ENCODE measurements around the gene USP15.
"Not testable (repeated sequence)": the region's sequence is repeated elsewhere in the genome, so short reads cannot be mapped to it uniquely, and the experiment has no call there.

Gene USP15

DNA sequence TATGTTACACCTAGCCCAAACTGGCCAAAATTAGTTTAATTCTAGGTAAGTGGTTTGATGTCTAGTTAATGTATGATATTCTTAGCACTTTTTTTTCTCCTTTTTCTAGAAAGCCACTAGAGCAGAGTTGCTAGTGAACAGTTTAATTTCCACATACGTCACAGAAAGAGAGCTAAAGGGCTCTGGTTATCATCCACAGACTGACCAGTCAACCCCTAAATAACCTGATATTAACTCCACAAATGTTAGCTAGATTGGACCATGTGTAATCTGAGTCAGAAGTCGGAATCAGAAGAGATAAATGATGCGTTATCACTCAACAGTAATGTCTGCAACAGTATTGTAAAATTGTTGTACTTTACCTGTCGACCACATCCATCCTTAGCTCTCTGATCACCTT, 74.9 kb downstream of the USP15 start:
- no peak for DNase-seq

DNA sequence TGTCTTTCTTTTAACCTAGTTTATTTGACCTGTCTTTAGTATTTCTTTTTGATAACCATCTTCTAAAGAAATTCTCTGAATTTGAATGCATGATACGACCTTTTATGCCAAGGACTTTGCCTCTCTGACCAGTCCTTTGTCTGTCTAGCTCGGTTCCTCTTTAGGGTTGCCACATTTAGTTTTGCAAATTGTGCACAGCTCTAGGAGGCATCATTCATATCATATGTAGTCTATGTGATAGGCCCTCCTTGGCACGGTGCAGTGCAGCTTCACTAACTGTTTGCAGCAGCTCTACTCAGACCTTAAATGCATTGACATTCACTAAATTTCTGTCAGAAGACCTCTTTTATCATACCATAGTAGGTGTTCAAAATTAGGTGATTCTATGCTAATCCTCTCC, 75.6 kb downstream of the USP15 start:
- DNase-seq: no peak

DNA sequence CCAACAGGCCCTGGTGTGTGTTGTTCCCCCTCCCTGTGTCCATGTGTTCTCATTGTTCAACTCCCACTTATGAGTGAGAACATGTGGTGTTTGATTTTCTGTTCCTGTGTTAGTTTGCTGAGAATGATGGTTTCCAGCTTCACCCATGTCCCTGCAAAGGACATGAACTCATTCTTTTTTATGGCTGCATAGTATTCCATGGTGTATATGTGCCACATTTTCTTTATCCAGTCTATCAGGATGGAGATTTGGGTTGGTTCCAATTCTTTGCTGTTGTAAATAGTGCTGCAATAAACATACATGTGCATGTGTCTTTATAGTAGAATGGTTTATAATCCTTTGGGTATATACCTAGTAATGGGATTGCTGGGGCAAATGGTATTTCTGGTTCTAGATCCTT, 77.4 kb downstream of the USP15 start:
- not testable (repeated sequence) for DNase-seq

DNA sequence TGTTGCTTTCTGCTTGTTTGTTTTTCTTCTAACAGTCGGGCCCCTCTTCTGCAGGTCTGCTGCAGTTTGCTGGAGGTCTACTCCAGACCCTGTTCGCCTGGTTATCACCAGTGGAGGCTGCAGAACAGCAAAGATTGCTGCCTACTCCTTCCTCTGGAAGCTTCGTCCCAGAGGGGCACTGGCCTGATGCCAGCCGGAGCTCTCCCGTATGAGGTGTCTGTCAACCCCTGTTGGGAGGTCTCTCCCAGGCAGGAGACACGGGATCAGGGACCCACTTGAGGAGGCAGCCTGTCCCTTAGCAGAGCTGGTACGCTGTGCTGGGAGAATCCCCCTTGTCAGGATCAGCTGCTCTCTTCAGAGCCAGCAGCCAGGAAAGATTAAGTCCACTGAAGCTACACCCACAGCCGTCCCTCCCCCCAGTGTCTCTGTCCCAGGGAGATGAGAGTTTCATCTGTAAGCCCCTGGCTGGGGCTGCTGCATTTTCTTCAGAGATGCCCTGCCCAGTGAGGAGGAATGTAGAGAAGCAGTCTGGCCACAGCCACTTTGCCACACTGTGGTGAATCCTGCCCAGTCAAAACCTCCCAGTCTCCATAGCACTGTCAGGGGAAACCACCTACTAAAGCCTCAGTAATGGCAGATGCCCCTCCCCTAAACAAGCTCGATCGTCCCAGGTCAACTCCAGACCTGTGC, 82.6 kb downstream of the USP15 start:
- not testable (repeated sequence) for DNase-seq

DNA sequence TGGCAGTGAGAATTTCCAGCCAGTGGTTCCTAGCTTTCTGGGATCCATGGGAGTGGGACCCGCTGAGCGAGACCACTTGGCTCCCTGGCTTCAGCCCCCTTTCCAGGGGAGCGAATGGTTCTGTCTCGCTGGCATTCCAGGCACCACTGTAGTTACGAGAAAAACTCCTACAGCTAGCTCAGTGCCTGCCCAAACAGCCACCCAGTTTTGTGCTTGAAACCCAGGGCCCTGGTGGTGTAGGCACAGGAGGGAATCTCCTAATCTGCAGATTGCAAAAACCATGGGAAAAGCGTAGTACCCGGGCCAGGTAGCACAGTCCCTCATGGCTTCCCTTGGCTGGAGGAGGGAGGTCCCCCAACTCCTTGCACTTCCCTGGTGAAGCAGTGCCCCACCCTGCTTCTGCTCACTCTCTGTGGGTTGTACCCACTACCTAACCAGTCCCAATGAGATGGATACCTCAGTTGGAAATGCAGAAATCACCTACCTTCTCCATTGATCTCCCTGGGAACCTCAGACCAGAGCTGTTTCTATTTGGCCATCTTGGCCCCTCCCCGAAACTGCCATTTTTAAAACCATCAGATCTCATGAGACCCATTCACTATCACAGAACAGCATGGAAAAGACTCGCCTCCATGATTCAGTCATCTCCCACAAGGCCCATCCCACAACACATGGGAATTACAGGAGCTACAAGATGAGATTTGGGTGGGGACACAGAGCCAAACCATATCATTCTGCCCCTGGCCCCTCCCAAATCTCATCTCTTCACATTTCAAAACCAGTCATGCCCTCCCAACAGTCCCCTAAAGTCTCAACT, 83.3 kb downstream of the USP15 start:
- DNase-seq: not testable (repeated sequence)

DNA sequence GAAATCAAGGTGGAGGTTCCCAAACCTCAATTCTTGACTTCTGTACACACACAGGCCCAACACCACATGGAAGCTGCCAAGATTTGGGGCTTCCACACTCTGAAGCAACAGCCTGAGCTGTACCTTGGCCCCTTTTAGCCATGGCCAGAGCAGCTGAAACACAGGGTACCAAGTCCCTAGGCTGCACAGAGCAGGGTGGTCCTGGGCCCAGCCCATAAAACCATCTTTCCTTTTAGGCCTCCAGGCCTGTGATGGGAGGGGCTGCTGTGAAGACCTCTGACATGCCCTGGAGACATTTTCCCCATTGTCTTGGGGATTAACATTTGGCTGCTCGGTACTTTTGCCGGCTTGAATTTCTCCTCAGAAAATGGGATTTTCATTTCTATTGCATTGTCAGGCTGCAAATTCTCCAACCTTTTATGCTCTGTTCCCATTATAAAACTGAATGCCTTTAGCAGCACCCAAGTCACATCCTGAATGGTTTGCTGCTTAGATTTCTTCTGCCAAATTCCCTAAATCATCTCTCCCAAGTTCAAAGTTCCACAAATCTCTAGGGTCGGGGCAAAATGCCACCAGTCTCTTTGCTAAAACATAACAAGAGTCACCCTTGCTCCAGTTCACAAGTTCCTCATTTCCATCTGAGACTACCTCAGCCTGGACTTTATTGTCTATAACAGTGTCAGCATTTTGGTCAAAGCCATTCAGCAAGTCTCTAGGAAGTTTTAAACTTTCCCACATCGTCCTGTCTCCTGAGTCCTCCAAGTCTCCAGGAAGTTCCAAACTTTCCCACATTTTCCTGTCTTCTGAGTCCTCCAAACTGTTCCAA, 84.7 kb downstream of the USP15 start:
- not testable (repeated sequence) for DNase-seq

DNA sequence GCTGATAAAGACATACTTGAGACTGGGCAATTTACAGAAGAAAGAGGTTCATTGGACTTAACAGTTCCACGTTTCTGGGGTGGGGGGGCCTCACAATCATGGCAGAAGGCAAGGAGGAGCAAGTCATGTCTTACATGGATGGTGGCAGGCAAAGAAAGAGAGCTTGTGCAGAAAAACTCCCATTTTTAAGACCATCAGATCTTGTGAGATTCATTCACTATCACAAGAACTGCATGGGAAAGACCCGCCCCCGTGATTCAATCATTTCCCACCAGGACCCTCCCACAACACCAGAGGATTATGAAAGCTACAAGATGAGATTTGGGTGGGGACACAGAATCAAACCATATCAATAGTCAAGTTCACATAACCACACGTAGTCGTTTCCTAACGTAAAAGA, 85.5 kb downstream of the USP15 start:
- no peak for DNase-seq

DNA sequence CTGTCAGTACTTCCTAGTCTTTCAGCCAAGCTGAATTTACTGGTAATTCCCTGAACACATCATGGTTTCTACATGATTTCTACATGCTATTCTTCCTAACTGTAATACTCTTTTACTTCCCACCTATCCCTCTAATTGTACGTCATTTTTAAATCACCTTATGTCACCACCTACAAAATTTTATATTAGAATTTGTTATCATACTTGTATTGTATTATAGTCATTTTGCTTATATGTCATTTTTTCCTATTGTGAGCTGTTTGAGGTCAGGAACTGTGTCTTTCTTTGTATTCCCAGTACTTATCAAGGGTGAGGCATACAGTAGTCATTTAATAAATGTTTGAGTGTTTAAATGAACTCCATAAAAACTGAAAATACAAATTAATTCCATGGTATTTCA, 86.6 kb downstream of the USP15 start:
- DNase-seq: no peak

DNA sequence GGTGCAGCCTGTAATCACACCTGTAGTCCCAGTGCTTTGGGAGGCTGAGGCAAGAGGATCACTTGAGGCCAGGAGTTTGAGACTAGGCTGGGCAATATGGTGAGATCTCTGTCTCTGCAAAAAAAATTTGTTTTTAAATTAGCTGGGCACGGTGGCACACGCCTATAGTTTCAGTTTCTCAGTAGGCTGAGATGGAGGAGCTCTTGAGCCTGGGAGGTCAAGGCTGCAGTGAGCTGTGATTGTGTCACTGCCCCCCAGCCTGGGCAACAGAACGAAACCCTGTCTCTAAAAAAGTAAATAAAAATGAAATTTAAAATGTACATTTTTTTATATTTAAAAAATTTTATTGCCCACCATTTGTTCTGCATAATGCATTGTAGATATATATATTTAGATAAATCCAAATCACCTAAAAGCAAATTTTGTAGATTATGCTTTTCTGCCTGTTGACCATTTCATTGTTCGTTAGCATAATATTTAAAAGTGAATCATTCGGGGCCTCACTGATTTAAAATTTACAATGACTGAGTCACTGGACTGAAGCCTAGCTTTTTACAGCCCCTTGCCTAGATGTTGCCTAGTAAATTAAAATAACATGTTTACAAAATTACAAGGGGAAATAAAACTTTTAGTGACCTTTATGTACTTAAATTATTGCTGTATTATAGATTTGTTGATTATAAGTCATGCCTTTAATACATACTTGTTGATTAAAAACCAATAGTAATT, 87.9 kb downstream of the USP15 start:
- DNase-seq: no peak

DNA sequence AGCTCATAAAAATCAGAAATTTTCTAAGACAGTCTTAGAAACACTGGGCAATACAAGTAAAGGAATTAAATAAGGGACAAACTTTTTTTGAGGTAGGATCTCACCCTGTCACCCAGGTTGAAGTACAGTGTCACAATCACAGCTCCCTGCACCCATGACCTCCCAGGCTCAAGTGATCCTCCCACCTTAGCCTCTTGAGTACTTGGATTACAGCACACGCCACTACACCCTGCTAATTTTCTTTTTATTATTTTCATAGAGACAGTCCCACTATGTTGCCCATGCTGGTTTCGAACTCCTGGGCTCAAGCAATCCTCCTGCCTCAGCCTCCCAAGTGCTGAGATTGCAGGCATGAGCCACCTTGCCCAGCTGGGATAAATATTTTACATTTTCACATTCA, 90.3 kb downstream of the USP15 start:
- DNase-seq: no peak

DNA sequence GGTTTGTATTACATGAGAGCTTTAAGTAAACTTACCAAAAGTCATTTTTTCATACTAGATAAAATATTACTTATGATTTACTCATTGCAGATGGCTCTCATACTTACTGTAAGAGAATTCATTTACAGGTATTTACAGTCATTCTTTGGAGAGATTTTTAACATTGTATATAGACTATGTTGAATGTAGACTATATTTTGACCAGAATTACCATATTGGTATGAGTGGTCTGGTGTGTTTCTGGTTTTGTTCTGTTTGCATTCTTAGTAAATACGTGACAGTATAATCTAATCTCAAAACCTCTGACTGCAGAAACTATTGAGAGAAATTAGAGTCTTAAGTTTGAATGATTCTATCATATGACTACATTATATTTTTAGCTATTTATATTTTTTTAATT, 91.1 kb downstream of the USP15 start:
- no peak for DNase-seq

DNA sequence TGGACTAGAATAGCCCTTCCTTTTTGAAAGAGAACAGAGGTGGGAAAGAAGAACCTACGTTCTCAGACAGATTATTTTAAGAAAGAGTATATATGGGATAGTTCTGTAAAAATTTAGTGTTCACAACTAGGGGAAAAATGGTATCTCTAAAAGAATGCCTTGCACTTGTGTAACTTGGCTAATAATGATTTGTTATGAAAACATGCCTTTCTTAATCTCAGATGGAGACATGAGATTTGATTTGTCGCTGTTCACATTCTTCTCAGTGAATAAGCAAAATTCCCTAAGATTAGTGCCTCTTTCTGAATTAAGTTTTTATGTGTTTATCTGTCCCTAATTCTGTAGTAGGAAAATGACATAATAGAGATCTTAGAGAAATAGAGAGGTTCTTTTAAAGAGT, 100.8 kb downstream of the USP15 start:
- no peak for DNase-seq

DNA sequence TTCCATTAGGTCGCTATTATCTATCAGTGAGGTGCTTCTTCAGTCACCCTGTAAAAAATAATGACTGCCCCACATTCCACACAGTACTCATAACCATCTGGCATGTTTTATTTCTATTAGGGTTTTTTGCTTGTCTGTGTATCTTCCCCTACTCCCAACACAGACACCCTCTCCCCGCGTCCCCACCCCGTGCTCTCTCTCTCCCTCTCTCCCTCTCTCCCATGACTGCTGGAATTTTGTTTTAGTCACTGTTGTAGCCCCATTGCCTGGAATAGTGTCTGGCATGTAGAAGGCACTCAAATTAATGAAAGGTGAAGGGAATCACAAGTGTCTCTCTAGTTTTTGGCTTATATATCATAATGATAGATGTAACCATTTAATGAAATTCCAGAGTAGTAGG, 103.3 kb downstream of the USP15 start:
- DNase-seq: no peak

DNA sequence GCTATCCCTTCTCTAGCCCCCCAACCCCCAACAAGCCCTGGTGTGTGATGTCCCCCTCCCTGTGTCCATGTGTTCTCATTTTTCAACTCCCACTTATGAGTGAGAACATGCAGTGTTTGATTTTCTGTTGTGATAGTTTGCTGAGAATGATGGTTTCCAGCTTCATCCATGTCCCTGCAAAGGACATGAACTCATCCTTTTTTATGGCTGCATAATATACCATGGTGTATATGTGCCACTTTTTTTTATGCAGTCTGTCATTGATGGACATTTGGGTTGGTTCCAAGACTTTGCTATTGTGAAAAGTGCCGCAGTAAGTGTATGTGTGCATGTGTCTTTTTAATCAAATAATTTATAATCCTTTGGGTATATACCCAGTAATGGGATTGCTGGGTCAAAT, 104.5 kb downstream of the USP15 start:
- DNase-seq: not testable (repeated sequence)

DNA sequence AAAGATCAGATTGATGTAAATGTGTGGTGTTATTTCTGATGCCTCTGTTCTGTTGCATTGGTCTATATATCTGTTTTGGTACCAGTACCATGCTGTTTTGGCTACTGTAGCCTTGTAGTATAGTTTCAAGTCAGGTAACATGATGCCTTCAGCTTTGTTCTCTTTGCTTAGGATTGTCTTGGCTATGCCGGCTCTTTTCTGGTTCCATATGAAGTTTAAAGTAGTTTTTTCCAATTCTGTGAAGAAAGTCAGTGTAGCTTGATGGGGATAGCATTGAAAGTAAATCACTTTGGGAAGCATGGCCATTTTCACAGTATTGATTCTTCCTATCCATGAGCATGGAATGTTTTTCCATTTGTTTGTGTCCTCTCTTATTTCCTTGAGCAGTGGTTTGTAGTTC, 105.6 kb downstream of the USP15 start:
- DNase-seq: not testable (repeated sequence)

DNA sequence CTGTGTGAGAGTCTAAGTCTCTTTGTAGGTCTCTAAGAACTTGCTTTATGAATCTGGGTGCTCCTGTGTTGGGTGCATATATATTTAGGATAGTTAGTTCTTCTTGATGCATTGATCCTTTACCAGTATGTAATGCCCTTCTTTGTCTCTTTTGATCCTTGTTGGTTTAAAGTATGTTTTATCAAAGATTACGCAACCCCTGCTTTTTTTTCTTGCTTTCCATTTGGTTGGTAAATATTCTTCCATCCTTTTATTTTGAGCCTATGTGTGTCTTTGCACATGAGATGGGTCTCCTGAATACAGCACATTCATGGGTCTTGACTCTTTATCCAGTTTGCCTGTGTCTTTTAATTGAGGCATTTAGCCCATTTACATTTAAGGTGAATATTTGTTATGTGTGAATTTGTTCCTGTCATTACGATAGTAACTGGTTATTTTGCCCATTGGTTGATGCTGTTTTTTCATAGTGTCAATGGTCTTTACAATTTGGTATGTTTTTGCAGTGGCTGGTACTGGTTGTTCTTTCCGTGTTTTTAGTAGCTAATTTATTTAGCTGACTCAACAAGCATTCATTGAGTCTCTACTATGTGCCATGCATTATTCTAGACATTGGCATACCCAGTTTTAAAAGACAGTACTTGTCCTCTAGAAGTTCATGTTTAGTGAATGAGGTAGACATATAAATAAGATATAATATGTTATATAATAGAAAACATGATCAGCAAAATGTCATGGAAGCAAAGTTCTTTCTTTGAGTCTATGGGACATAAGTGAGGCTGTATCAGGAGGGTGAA, 108.4 kb downstream of the USP15 start:
- not testable (repeated sequence) for DNase-seq

DNA sequence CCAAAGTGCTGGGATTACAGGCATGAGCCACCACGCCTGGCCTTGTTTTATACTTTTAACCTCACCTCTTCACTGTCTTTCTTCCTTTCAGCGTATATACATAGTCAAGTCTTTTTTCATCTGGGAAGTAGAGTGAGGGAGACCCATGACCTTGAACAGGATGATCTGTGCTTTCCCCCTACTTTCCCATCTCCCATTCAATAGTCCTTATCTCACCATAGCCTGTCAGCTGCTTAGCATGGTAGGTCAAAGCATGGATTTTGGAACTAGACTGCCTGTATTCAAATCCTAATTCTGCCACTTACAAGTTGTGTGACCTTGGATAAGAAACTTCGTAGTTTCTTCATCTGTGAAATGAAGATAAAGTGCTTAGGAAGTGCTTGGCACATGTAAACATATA, 110.0 kb downstream of the USP15 start:
- DNase-seq: no peak

DNA sequence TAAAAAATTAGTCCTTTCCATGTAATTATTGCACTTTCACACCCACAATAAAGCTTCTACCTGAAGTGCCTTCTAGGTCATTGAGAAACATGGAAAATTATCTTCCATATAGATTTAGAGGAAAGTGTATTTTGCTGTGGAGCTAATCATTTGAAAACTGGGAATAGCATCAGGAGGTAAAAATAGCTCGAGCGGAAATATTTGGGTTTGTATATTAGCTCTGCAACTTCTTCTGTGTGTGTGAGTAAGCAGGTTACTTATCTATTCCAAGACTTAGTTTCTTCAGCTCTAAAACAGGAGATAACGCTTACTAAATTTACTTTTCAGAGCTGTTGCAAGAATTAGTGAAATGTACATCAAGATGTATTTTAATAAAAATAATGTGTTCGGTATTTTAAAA, 111.5 kb downstream of the USP15 start:
- DNase-seq: no peak

DNA sequence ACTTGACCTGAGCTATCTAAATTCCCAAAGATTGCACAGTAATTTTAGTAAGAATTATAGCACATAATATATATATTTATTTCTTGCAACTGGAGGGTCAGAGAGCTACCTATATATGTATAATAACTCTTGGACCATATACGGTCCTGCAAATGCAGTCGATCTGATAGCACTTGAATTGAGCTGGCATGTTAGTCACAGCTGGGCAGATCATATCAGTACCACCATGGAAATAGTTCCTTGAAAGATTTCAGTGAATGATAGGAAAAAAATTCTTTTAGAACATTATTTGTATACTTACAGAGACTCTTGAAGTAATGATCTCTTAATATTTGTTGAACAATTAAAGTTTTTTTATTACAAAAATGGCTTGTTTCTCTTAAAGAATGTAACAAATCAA, 111.9 kb downstream of the USP15 start:
- no peak for DNase-seq

DNA sequence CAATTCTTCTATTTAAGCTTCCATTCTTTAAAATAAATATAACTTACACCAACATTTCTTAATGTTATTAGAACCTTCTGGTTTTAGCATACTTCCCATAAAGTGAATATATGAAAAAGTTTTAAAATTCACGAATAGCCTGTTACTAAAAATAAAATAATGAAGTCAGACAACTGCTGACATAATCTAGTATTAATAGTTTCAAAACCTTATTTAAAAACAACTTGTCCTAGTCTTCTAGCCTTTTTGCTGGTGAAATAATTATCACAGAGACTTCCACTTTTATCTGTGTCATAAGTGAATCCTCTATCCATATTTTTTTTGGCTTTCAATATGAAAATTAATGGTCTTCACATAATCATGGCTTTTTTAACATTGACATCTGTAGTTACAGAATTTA, 112.6 kb downstream of the USP15 start:
- DNase-seq: no peak

DNA sequence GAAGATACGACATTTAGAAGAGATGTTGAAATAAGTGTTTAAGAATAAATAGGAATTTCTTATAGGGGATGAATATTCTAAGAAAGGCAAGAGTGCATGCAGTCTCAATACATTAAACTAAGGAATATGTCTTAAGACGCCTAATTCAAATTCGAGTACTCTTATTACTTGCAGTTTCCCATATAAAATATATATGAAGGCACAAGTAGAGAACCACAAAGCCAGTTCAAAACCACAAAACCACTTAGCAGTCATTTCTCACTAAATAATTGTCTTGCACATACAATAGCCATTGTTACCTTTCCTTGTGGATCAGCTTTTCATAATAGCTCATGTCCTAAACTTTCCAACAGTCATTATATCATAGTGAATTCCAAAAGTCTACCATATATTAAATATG, 115.4 kb downstream of the USP15 start:
- DNase-seq: no peak

Measured in effector CD4-positive, alpha-beta T cell (primary cell).